Fibroblast of mammary gland (primary cell): ENCODE measurements around the gene TMEM181.

Source experiments
- DNase-seq: peaks from one replicate; pipeline ENCODE4 v3.0.0-alpha.2; 2010; ENCODE audit warnings: low read depth
- H3K4me3 ChIP-seq: 2 replicates; pipeline ENCODE4 v1.5.1; 2011; ENCODE audit warnings: low read depth, mild to moderate bottlenecking, low read length, moderate library complexity; ENCODE audit not compliant: control insufficient read depth
- TF ChIP-seq, protein P1 (sequence below): conservative IDR thresholded peaks from 2 replicates; pipeline ENCODE4 v1.5.1; 2011; ENCODE audit warnings: low read depth, low read length, inconsistent platforms; ENCODE audit not compliant: control insufficient read depth, insufficient read depth

The TMEM181 gene

DNA sequence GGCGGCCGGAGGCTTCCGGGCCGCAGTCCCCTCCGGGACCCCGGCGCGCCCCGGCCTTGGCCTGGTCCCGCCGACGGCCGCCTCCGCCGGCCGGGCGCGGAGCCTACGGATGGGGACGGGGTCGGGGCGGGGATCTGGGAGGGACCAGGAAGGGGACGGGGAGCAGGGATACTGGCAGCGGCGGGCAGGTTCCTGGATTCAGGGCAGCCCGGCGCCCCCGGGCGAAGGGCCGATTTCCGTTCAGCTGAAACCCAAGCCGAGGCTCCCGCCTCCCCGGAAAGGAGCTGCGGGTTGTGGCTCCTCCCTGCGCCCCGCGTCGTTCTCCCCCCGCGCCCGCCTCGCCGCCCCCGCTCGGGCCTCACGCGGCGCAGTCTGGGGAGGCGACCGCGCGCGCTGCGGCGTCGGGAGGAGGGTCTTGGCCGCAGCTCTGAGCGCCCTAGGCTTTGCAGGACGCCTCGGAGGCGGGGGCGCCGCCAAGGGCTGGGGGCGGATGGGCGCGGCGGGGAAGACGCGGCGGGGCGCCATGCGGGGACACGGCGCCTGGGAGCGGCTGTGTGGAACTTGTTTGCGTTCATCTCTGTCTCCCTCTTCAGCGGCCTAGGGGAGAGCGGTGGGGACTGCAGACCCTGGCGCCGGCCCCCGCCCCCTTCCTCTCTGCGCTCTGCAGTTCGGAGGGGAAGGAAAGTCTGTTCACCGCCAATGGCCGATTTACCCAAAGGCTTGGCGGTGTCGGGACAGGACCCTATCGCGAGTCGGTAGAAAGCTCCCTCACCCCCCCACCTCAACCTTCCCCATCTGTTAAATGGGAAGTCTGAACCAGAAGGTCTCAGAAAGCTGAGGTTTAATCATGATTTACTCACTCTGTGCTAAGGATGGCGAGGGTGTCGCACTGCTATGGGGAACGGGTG is 22.7 kb upstream of the TMEM181 start:
- H3K4me3 ChIP-seq, result peak overlapping the region; percentile 45
- DNase-seq, result peak; percentile 29
- TF ChIP-seq, protein P1, sequence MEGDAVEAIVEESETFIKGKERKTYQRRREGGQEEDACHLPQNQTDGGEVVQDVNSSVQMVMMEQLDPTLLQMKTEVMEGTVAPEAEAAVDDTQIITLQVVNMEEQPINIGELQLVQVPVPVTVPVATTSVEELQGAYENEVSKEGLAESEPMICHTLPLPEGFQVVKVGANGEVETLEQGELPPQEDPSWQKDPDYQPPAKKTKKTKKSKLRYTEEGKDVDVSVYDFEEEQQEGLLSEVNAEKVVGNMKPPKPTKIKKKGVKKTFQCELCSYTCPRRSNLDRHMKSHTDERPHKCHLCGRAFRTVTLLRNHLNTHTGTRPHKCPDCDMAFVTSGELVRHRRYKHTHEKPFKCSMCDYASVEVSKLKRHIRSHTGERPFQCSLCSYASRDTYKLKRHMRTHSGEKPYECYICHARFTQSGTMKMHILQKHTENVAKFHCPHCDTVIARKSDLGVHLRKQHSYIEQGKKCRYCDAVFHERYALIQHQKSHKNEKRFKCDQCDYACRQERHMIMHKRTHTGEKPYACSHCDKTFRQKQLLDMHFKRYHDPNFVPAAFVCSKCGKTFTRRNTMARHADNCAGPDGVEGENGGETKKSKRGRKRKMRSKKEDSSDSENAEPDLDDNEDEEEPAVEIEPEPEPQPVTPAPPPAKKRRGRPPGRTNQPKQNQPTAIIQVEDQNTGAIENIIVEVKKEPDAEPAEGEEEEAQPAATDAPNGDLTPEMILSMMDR, result no peak

DNA sequence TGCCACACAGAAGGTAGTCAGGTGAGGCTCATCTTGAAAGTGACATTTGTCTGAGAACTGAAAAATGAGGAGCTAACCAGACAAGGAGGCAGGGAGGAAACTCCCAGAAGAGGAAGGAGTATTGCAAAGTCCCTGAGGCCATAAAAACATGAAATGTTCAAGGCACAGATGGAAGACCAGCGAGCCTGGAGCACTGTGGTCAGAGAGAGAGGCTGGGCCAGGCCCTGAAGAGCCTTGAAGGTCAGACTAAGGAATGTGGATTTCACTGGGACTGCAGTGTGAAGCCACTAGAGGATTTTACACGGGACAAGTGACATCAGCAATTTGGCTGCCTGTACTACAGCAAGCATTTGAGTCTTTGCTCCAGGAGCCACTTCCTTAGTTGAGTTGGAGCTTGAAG is 21.1 kb upstream of the TMEM181 start:
- DNase-seq, result no peak
- H3K4me3 ChIP-seq, result no peak overlapping the region
- TF ChIP-seq, protein P1, result no peak

DNA sequence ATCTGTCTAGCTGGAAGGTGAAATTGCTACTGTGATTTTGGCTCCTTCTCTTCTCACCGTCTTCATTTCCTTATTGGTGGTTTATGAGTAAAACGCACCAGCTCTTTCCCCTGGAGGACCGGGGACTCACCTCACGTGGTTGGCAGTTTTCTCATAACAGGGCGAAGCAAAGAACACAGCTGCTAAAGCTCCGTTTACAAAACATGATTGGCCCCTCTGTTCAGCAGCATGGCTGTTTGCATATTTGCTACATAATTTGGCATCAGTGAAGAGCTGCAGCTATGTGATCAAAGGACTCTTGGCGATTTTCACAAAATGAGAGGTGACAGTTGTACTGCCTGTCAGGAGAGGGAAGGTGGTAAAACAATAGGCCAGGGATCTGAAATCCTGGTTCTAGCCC is 20.5 kb upstream of the TMEM181 start:
- no peak for DNase-seq
- H3K4me3 ChIP-seq, result no peak overlapping the region
- TF ChIP-seq, protein P1, result no peak

DNA sequence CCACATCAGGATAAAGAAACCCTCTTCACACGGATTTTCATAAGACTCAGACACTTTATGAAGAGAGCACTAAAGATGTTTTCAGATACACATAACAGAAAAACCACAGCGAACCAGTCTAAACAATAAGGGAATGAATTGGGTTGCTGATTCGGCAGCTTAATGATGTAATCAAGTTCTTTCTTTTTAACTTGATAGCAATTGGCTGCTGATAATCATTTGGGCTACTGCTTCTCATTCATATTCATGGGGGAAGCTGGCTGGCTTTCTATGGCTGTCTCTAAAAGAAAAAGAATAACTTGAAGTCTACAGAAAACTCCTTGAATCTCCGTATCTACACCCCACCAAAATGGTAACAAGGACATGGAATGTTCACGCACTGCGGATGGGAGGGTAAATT is 20.0 kb upstream of the TMEM181 start:
- TF ChIP-seq, protein P1, result no peak
- no peak for DNase-seq
- no peak overlapping the region for H3K4me3 ChIP-seq

DNA sequence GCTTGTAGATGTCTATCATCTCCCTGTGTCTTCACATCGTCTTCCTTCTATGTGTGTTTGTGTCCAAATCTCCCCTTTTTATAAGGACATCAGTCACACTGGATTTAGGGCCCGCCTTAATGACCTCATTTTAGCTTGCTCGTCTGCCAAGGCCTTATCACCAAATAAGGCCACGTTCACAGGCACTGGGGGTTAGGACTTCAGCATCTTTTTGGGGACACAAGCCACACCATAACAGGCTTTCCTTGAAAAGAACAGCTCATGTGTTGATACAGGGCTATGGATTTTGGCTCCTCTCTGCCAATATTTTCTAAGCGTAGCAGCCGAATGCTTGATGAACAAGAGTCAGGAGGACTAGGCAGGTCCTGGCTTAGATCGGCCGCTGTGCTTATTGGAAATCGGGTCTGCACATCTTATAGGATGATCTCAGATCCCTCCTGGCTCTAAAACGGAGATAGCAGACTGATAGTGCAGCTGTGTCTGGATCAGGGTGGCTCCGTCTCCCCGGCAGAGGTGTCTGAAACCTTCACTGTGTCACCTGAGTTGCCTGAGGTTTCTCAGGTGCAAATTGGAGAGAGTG is 16.2 kb upstream of the TMEM181 start:
- TF ChIP-seq, protein P1, result no peak
- H3K4me3 ChIP-seq, result no peak overlapping the region
- no peak for DNase-seq

DNA sequence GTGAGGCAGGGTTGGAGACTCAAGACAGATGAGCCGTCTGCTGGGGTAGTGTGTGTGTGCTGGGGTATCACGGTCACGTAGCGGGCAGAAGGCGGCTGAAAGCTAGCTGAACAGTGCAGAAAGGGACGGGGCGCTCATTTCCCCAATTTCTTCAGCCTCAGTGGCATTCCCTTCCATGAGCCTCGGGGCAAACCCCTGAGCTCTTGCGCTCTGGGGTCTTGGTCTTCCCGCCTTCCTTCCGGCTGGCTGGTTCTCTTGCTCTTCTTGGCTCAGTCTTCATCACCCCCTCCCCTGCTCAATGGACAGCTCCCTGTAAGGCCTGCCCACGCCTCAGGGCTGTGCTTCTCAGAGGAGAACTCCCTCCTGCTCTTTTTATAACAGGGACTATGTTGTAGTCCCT is 15.5 kb upstream of the TMEM181 start:
- H3K4me3 ChIP-seq, result no peak overlapping the region
- DNase-seq, result no peak
- TF ChIP-seq, protein P1, result no peak
